Activated CD4-positive, CD25-positive, alpha-beta regulatory T cell treated with anti-CD3 and anti-CD28 coated beads, Interleukin-2, amount 50 U/mL, for 24 hours (primary cell): Measurements from ENCODE around the gene MYO18A.
A peak's percentile ranks its signal among the peaks of the same experiment; 100 is the strongest.

Experiments
- ATAC-seq, 2 donors: fragments of 150-1000 bp; cut with Tn5 transposase; one replicate each; pipeline ENCODE4 v1.10.0; 2021; ENCODE audit warnings: mild to moderate bottlenecking in 1 of 2, moderate library complexity in 1 of 2

The MYO18A gene

GRCh38 chr17:29048440-29049368 is 131.5 kb downstream of the MYO18A start:
- no peak for ATAC-seq

GRCh38 chr17:29046473-29046839 is 133.7 kb downstream of the MYO18A start:
- ATAC-seq = no peak

GRCh38 chr17:29045734-29046472 is 134.3 kb downstream of the MYO18A start:
- no peak for ATAC-seq

- no peak for ATAC-seq
Measured at GRCh38 chr17:29045026-29045425, 135.2 kb downstream of the MYO18A start.

GRCh38 chr17:29043539-29044145 is 136.6 kb downstream of the MYO18A start:
- ATAC-seq = no peak

GRCh38 chr17:29042679-29043538 is 137.3 kb downstream of the MYO18A start, which contains the start of gene PIPOX:
Gene PIPOX (plus strand): TSS chr17:29043141. CDS start chr17:29043226, 85 bp downstream.
- peak in 1 of 2 donors; percentile 28 for ATAC-seq

- ATAC-seq = no peak
Measured at GRCh38 chr17:29042026-29042678, 138.0 kb downstream of the MYO18A start.

GRCh38 chr17:29041571-29041970 is 138.6 kb downstream of the MYO18A start:
- ATAC-seq = no peak

- no peak for ATAC-seq
Measured at GRCh38 chr17:29041091-29041490, 139.1 kb downstream of the MYO18A start.

GRCh38 chr17:29039764-29040598 is 140.2 kb downstream of the MYO18A start:
- ATAC-seq = no peak

GRCh38 chr17:29038085-29038795 is 142.0 kb downstream of the MYO18A start:
- no peak for ATAC-seq

- no peak for ATAC-seq
Measured at GRCh38 chr17:29037739-29038084, 142.5 kb downstream of the MYO18A start.

- no peak for ATAC-seq
Measured at GRCh38 chr17:29036584-29036983, 143.6 kb downstream of the MYO18A start.

GRCh38 chr17:29034510-29034909 is 145.7 kb downstream of the MYO18A start:
- ATAC-seq = no peak

GRCh38 chr17:29032857-29033197 is 147.4 kb downstream of the MYO18A start:
- ATAC-seq = no peak

- ATAC-seq = no peak
Measured at GRCh38 chr17:29032013-29032856, 148.0 kb downstream of the MYO18A start.

GRCh38 chr17:29031488-29031887 is 148.7 kb downstream of the MYO18A start:
- ATAC-seq = no peak

- ATAC-seq = no peak
Measured at GRCh38 chr17:29024316-29024952, 155.8 kb downstream of the MYO18A start.

- ATAC-seq = no peak
Measured at GRCh38 chr17:29022074-29022473, 158.1 kb downstream of the MYO18A start.
